Measurements from ENCODE around the gene WWOX. TPM values are rescaled to one million over a fixed set of nuclear protein-coding genes. Genes with fewer than 3 reads are reported as not detected.
"Not testable (repeated sequence)": the region's sequence is repeated elsewhere in the genome, so short reads cannot be mapped to it uniquely, and the experiment has no call there.

WWOX gene
- polyA plus RNA-seq, 6 donors from 2014 or later, result 9.1 to 17.0 (median 12.5) TPM

DNA sequence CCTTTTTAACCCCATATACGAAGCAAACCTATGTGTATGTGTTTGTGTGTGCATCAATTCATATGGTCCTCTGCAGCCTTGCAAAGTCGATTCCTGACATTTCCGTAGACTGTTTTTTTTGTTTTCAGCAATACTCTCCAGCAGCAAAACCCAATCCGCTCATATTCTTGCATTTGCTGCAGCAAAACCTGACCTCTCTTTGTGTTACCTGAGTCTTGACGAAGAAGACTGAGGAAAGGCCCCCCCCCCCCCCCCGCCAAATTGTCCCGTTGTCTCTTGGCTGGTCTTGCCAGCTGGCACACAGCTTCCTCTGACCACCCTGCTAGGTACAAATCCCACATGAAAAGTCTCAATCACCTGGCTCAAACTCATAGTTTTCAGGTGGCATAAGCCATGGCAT lies 494.7 kb downstream of the WWOX start:
- no peak for ATAC-seq (ENCODE audit: low read depth in 2 of 2)
- H3K27me3 Mint-ChIP-seq, result no peaks in the 10 kb centered on the region
- H3K27ac Mint-ChIP-seq, result no peak overlapping the region

DNA sequence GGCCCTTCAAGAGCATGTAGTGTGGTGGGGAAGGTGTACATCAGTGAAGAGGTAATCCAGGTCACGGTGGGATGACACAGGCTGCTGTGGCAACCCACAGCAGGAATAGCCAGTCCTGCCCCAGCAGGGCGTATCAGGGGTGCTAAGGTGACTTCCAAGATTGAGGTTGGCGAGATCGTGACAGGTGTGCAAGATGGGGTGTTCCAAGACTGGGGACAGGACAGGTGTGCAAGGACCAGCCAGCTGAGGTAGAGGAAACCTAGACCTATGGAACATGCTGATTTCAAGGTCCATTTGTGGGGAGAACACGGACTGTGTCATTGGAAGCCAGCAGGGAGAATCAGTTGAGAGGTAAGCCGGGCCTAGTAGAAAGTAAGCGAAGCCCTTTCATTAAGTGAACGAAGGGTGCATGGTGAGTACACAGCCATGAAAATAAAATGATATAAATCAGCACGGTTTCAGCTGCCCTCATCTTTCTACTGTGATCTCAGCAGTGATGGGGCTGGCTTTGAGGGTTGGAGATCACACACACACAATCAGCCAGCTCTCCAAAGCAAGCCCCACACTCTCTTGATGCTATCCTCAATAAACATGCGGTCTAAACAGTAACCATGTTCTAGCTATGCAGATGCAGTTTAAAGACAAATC lies 497.0 kb downstream of the WWOX start:
- DNase-seq, result no peak
- Mint-ChIP-seq H3K4me3 (no peak overlapping the region), H3K27ac (no peak overlapping the region), H3K27me3 (no peaks in the 10 kb centered on the region), H3K36me3 (no peaks in the 10 kb centered on the region), H3K4me1 (no peaks in the 10 kb centered on the region), H3K9me3 (no peaks in the 10 kb centered on the region)
- no peak for ATAC-seq (ENCODE audit: low read depth in 2 of 2)

More for the DNA sequence above, 494.7 kb downstream of the WWOX start:
- no peaks in the 10 kb centered on the region for H3K36me3 Mint-ChIP-seq
- H3K4me1 Mint-ChIP-seq, result peaks cover 0 to under 1% (median 0%) of the 10 kb centered on the region in 3 donors
- no peak for DNase-seq
- no peak overlapping the region for H3K4me3 Mint-ChIP-seq
- no peaks in the 10 kb centered on the region for H3K9me3 Mint-ChIP-seq

DNA sequence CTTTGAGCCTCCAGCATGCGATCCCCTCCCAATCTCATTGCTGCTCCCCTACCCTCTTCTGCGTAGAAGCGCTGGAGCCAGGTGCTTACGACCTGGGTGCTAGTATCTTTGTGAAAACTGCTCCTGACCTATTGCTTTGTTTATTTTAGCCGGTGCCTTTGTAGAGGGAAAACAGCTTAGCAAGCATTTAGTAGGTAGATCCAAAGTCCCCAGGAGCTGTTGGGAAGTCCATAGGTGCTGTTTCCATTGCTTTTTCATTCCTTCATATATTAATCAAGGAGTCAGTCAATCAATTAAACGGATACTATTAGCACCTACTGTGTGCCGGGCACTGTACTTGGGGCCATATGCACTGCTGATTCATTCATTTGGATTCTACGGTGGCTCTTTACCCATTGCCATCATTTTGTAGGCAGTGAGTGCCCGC lies 497.6 kb downstream of the WWOX start:
- no peak overlapping the region for H3K4me3 Mint-ChIP-seq
- no peaks in the 10 kb centered on the region for H3K36me3 Mint-ChIP-seq
- H3K4me1 Mint-ChIP-seq, result no peaks in the 10 kb centered on the region
- no peaks in the 10 kb centered on the region for H3K27me3 Mint-ChIP-seq
- DNase-seq (no peak), ATAC-seq (ENCODE audit: low read depth in 2 of 2) (no peak)
- H3K27ac Mint-ChIP-seq, result peak overlapping the region in 1 of 6 donors; percentile 33
- H3K9me3 Mint-ChIP-seq, result no peaks in the 10 kb centered on the region

DNA sequence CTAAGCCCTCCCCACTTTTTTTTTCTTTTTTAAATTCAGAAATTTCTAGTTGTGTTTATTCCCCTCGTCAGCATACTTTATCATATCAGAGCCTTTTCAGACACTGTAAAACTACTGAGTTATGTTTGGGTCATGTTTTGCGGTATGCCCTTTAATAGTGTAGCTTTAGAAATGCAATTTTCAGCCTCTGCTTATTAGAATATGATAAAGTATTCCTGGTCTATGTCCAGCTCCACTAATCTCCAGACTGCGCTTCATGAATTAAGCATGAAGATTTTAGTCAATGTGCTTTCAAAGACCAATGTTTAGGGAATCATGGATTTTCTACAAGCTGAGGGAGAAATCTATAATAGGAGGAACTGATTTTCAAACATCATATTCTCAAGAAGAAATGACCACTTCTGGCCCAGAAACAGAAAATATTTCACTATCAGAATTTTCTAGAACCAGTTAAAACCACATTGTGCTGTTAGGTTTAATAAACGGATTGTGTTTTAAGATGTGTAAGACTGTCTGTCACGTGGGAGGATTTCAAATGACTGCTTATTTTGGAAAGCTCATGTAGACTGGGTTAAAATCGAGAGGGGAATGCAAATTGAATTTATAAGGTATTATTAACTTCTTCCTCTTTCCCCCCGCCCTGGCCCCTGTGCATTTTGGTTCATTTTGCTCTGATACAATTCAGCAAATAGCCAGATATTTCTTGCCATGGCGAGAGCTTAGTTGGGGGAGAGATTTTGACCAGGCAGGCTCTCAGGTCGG lies 498.5 kb downstream of the WWOX start:
- Mint-ChIP-seq H3K4me3 (no peak overlapping the region), H3K27me3 (no peaks in the 10 kb centered on the region), H3K4me1 (no peaks in the 10 kb centered on the region), H3K9me3 (no peaks in the 10 kb centered on the region), H3K36me3 (no peaks in the 10 kb centered on the region), H3K27ac (no peak overlapping the region)
- DNase-seq (no peak), ATAC-seq (ENCODE audit: low read depth in 2 of 2) (no peak)

DNA sequence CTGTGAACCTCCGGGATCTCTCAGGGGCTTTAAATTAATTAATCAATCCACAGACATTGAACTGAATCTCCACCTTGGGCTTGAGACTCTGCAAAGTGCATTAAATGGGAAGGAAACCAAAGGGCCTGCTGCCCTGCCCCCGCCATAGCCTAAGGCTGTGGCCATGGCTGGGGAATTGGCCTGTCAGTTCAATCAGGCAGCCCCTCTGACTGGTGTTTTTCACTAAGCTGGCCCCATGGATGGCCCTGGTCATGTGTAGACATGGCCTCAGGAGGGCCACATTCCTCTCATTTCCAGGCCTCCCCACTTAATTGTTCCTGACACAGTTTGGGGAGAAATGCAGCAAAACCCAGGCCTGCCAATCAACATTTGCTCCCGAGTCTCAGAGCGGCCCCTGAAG lies 499.8 kb downstream of the WWOX start:
- no peaks in the 10 kb centered on the region for H3K4me1 Mint-ChIP-seq
- H3K36me3 Mint-ChIP-seq, result no peaks in the 10 kb centered on the region
- DNase-seq (no peak), ATAC-seq (ENCODE audit: low read depth in 2 of 2) (no peak)
- no peak overlapping the region for H3K27ac Mint-ChIP-seq
- no peak overlapping the region for H3K4me3 Mint-ChIP-seq
- H3K9me3 Mint-ChIP-seq, result no peaks in the 10 kb centered on the region
- H3K27me3 Mint-ChIP-seq, result no peaks in the 10 kb centered on the region

DNA sequence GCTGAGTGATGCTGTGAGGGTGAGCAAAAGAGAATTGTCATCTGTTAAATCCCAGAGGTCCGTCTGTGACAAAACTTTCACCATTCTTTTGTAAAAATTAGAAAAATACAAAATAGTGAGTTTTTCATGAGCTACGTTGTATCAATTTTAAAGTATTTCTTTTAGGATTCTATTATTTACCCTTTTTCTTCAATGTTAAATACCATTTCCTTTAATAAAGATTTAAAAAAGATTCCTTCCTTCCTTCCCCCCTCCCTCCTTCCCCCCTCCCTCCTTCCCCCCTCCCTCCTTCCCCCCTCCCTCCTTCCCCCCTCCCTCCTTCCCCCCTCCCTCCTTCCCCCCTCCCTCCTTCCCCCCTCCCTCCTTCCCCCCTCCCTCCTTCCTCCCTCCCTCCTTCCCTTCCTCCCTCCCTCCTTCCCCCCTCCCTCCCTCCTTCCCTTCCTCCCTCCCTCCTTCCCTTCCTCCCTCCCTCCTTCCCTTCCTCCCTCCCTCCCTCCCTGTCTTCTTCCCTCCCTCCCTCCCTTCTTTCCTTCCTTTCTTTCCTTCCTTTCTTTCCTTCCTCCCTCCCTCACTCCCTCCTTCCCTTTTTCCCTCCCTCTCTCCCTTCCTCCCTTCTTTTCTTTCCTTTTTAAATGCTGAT lies 505.1 kb downstream of the WWOX start:
- not testable (repeated sequence) for H3K27me3 Mint-ChIP-seq
- peaks cover 5 to 19% (median 9%) of the 10 kb centered on the region in 3 donors for H3K4me1 Mint-ChIP-seq

DNA sequence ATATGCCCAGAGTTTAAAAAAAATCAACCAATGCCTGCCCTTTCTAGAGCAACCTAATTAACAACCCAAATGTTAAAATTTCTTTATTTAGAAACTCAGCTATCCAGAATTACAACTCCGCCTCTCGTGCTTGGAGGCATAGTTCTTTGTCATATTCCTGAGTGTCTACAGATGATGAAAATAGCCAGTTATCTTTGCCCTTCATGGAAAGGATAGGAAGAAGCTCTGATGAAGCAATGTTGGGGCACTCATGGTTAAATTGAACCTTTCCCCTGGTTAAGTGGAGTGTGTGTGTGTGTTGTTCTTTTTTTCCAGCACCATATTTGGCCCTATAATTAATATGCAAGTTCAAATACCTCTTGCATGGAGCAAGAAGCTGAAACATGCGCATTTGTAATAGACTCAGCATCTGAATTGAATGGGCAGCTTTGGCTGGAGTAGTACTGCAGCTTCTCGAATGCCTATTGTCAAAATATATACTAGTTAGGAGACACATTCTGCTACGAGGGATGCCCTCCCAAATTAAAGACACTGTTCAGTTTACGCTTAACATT lies 506.2 kb downstream of the WWOX start:
- H3K27ac Mint-ChIP-seq, result peak overlapping the region in 1 of 6 donors; percentile 9
- no peak for ATAC-seq (ENCODE audit: low read depth in 2 of 2)
- no peaks in the 10 kb centered on the region for H3K27me3 Mint-ChIP-seq
- H3K9me3 Mint-ChIP-seq, result no peaks in the 10 kb centered on the region
- DNase-seq, result no peak
- H3K4me3 Mint-ChIP-seq, result no peak overlapping the region
- H3K36me3 Mint-ChIP-seq, result no peaks in the 10 kb centered on the region
- H3K4me1 Mint-ChIP-seq, result peaks cover 5 to 20% (median 11%) of the 10 kb centered on the region in 3 donors

More for the DNA sequence above, 505.1 kb downstream of the WWOX start:
- peak overlapping the region in 1 of 8 donors; percentile 25 for H3K4me3 Mint-ChIP-seq
- H3K36me3 Mint-ChIP-seq; H3K9me3 Mint-ChIP-seq; DNase-seq; ATAC-seq (ENCODE audit: low read depth in 2 of 2): not testable (repeated sequence)
- peak overlapping the region in 2 of 6 donors; percentile 9 to 85 for H3K27ac Mint-ChIP-seq

DNA sequence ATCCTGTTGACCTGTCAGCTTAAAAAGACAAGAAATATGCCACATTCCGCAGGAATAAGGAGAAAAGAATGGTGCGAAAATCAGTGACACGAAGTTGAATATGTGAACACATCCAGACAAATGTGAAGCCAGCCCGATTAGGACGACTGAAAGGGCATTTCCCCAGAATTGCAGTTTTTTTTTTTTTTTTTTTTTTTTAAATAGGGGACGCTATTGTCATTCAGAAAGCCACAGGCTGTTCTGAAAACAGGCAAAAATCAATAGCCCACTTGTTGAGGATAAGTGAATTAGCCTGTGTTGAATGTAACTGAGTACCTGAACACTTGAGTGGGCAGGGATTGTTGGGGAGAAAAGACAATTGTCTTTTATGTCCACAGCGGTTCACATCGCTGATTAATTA lies 507.1 kb downstream of the WWOX start:
- ATAC-seq (ENCODE audit: low read depth in 2 of 2) (no peak), DNase-seq (no peak)
- Mint-ChIP-seq H3K36me3 (no peaks in the 10 kb centered on the region), H3K9me3 (no peaks in the 10 kb centered on the region), H3K27ac (no peak overlapping the region), H3K4me3 (no peak overlapping the region), H3K27me3 (no peaks in the 10 kb centered on the region), H3K4me1 (peaks cover 5 to 20% (median 11%) of the 10 kb centered on the region in 3 donors)

DNA sequence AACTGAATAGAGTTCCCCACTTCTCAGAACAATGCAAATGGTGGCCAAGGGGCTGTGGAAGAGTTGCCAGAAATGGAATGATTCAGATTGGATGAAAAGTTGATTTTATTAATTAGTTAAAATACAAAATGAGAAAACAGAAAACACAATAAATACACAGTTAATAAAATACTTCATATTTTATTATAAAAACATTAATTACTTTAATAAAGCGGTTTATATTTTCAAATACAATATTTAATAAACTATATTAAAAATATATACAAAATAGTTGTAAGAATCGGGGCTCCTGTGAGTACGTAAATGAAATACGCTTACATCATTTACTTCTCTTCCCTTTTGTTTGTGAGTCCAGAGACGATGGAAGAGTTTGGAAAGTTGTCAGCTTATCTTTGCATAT lies 507.6 kb downstream of the WWOX start:
- Mint-ChIP-seq H3K4me3 (no peak overlapping the region), H3K9me3 (no peaks in the 10 kb centered on the region), H3K27me3 (no peaks in the 10 kb centered on the region), H3K4me1 (peaks cover 5 to 20% (median 11%) of the 10 kb centered on the region in 3 donors), H3K27ac (no peak overlapping the region), H3K36me3 (no peaks in the 10 kb centered on the region)
- ATAC-seq (ENCODE audit: low read depth in 2 of 2) (no peak), DNase-seq (no peak)

DNA sequence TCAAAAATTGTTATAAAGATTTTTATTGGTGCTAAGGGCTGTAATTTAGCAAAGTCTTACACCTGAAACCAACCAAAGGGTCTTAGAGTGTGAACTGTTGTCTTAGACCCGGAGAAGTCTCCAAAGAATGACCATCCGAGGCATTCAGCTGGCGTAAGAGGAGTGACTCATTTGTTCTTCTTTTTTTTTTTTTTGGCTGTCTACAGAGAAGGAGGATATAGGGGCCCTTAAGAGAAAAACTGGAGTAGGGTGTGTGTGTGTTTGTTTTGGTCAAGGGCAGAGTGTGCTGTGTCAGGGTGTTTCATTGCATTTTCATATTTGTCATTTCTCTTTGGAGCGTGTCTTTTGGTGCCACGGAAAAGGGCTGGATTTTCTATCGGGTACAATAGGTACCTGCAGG lies 508.0 kb downstream of the WWOX start:
- DNase-seq, result no peak
- H3K27ac Mint-ChIP-seq, result no peak overlapping the region
- H3K36me3 Mint-ChIP-seq, result no peaks in the 10 kb centered on the region

DNA sequence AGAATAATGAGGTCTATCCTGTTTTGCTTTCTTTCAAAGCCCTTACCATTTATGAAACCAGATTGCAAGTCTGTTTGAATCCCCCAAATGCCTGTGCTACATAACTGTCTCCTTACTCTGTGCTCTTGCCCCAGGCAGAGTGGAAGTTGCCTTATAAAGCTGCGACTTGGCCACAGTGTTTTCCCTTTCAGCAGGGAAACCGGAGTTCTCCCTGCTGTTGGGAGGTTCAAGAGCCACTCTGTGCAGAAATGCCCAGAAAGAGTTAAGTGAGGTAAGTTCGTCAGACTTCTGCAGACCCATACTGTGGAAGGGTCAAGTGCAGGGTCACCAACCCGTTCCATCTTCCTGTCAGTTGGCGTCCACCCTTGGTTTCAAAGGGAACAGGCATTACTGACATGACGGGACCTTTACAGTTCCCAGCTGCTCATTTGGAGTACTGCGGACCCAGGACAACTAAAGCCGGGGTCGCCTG lies 508.9 kb downstream of the WWOX start:
- no peak overlapping the region for H3K4me3 Mint-ChIP-seq
- no peaks in the 10 kb centered on the region for H3K36me3 Mint-ChIP-seq
- no peaks in the 10 kb centered on the region for H3K27me3 Mint-ChIP-seq
- H3K4me1 Mint-ChIP-seq, result peaks cover 5 to 20% (median 16%) of the 10 kb centered on the region in 3 donors
- H3K27ac Mint-ChIP-seq, result peak overlapping the region in 3 of 6 donors; percentile 22 to 78 (median 48)
- no peaks in the 10 kb centered on the region for H3K9me3 Mint-ChIP-seq
- DNase-seq (no peak), ATAC-seq (ENCODE audit: low read depth in 2 of 2) (no peak)

More for the DNA sequence above, 508.0 kb downstream of the WWOX start:
- no peaks in the 10 kb centered on the region for H3K9me3 Mint-ChIP-seq
- peaks cover 5 to 20% (median 11%) of the 10 kb centered on the region in 3 donors for H3K4me1 Mint-ChIP-seq
- no peak for ATAC-seq (ENCODE audit: low read depth in 2 of 2)
- no peaks in the 10 kb centered on the region for H3K27me3 Mint-ChIP-seq
- H3K4me3 Mint-ChIP-seq, result no peak overlapping the region

DNA sequence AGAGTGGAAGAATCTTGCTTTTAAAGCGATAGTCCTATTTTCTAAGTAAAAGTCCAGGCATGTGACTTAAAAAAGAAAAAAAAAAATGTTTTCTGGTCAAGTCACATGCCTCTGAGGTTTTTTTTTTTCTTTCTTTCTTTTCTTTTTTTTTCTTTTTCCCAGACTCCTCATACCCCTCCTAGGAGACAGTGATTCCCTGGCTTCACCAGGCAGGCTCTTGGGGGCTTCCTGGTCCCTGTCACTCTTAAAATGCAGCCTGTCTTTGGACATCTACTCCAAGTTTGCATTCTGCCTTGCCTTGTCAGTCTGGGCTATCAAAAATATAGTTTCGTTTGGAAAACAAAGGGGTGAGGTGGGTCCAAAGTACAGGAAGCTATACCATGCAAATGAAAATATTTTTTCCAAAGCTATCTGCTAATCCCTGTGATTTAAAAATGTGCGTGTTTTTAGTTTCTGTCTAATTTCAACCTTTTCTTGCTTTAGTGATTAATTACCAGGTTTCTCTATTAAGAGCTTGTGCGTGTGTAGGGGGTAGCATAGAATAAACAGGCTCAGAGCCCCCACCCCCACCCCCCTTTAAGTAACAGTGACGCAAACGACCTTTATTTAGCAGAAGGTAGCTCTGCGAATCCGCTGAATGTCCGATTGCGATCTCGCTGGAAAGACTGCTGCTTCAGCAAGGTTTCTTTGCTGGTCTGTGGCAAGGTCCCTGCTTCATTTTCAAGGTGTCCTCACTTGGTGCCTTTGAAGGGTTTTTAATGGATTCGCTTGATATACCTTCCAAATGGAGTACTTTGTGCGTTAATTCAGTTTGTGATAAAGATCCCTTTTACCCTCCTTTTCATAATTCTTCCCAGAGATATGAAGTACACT lies 510.2 kb downstream of the WWOX start:
- Mint-ChIP-seq H3K27ac (peak overlapping the region in 2 of 6 donors; percentile 15 to 21), H3K4me3 (peak overlapping the region in 2 of 8 donors; percentile 34 to 53)

DNA sequence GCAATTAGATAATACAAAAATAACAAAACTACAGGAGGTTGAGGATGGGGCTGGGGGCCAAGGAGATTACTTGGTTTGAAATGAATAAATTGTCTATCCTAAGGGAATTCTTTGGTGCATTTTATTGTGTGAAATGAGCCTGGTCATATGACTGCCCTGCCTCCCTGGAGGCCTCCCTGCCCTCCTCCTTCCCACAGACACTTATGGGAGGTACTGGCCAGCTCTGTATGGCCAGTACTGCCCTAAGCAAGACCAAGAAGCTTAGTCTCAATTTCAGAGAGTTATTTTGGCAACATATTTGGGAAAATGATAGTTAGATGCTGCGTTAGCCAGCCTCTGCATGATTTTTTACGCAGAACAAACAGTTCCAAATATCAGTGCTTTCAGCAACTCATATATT lies 511.9 kb downstream of the WWOX start:
- no peak for ATAC-seq (ENCODE audit: low read depth in 2 of 2)
- Mint-ChIP-seq H3K9me3 (no peaks in the 10 kb centered on the region), H3K36me3 (no peaks in the 10 kb centered on the region), H3K27ac (no peak overlapping the region), H3K27me3 (no peaks in the 10 kb centered on the region), H3K4me3 (no peak overlapping the region), H3K4me1 (peaks cover 5 to 20% (median 11%) of the 10 kb centered on the region in 3 donors)
- DNase-seq, result no peak

More for the DNA sequence above, 510.2 kb downstream of the WWOX start:
- H3K27me3 Mint-ChIP-seq, result no peaks in the 10 kb centered on the region
- H3K4me1 Mint-ChIP-seq, result peaks cover 5 to 20% (median 16%) of the 10 kb centered on the region in 3 donors
- H3K9me3 Mint-ChIP-seq, result no peaks in the 10 kb centered on the region
- ATAC-seq (ENCODE audit: low read depth in 2 of 2), result no peak
- H3K36me3 Mint-ChIP-seq, result no peaks in the 10 kb centered on the region
- no peak for DNase-seq

Measured in naive B cell (primary cell).